H9 (cell line): ENCODE results near the gene GRID2. TPM values are rescaled to one million over a fixed set of nuclear protein-coding genes. Genes with fewer than 3 reads are reported as not detected.

Experiments
- DNase-seq: peaks from one replicate; pipeline ENCODE4 v3.0.0-alpha.2; 2017
- H2AFZ ChIP-seq: one replicate; pipeline ENCODE4 v1.6.1; 2013; ENCODE audit warnings: mild to moderate bottlenecking, low read length, control low read depth, moderate library complexity
- H2AK5ac ChIP-seq: 2 replicates; pipeline ENCODE4 v1.6.1; 2013; ENCODE audit warnings: low read length, control low read depth, mixed read lengths; ENCODE audit not compliant: insufficient read length
- H2BK120ac ChIP-seq: one replicate; pipeline ENCODE4 v1.6.1; 2013; ENCODE audit warnings: low read depth, mild to moderate bottlenecking, low read length, control low read depth, inconsistent platforms; ENCODE audit not compliant: poor library complexity, severe bottlenecking
- H2BK12ac ChIP-seq: 2 replicates; pipeline ENCODE4 v1.6.1; 2013; ENCODE audit warnings: low read length, control low read depth, mixed read lengths, low read depth; ENCODE audit not compliant: insufficient read length
- H2BK15ac ChIP-seq: 2 replicates; pipeline ENCODE4 v1.6.1; 2013; ENCODE audit warnings: low read depth, low read length, control low read depth
- H2BK20ac ChIP-seq: one replicate; pipeline ENCODE4 v1.6.1; 2013; ENCODE audit warnings: low read depth, mild to moderate bottlenecking, low read length, control low read depth, inconsistent platforms; ENCODE audit not compliant: poor library complexity, severe bottlenecking
- H2BK5ac ChIP-seq: 2 replicates; pipeline ENCODE4 v1.6.1; 2013; ENCODE audit warnings: low read length, control low read depth, mixed read lengths; ENCODE audit not compliant: insufficient read length
- H3K14ac ChIP-seq: 2 replicates; pipeline ENCODE4 v1.6.1; 2013; ENCODE audit warnings: low read length, control low read depth; ENCODE audit not compliant: insufficient read depth
- H3K18ac ChIP-seq: 2 replicates; pipeline ENCODE4 v1.6.1; 2013; ENCODE audit warnings: low read depth, mild to moderate bottlenecking, mixed read lengths, low read length, control low read depth; ENCODE audit not compliant: insufficient read length
- H3K23ac ChIP-seq: 2 replicates; pipeline ENCODE4 v1.6.1; 2013; ENCODE audit warnings: low read length, control low read depth, mixed read lengths, low read depth; ENCODE audit not compliant: insufficient read length
- H3K23me2 ChIP-seq: 2 replicates; pipeline ENCODE4 v1.6.1; 2013; ENCODE audit warnings: low read depth, mild to moderate bottlenecking, mixed read lengths, low read length, control low read depth; ENCODE audit not compliant: insufficient read length, poor library complexity, severe bottlenecking
- H3K27ac ChIP-seq: 2 replicates; pipeline ENCODE4 v1.5.1; 2013; ENCODE audit warnings: low read length, control low read depth, mixed read lengths, low read depth; ENCODE audit not compliant: insufficient read length
- H3K27me3 ChIP-seq: 2 replicates; pipeline ENCODE4 v1.6.1; 2013; ENCODE audit warnings: low read length, control low read depth, inconsistent platforms; ENCODE audit not compliant: insufficient read depth
- H3K4ac ChIP-seq: 2 replicates; pipeline ENCODE4 v1.6.1; 2013; ENCODE audit warnings: low read depth, mild to moderate bottlenecking, control low read depth, inconsistent platforms, low read length, moderate library complexity
- H3K4me1 ChIP-seq: 2 replicates; pipeline ENCODE4 v1.6.1; 2013; ENCODE audit warnings: low read length, control low read depth, inconsistent platforms; ENCODE audit not compliant: insufficient read depth
- H3K4me2 ChIP-seq: 2 replicates; pipeline ENCODE4 v1.6.1; 2013; ENCODE audit warnings: low read length, control low read depth, mixed read lengths; ENCODE audit not compliant: insufficient read length, insufficient read depth
- H3K56ac ChIP-seq: 2 replicates; pipeline ENCODE4 v1.6.1; 2013; ENCODE audit warnings: low read depth, mild to moderate bottlenecking, mixed read lengths, low read length, control low read depth; ENCODE audit not compliant: insufficient read length
- H3K79me1 ChIP-seq: 2 replicates; pipeline ENCODE4 v1.6.1; 2013; ENCODE audit warnings: low read depth, mild to moderate bottlenecking, moderate library complexity, low read length, control low read depth, inconsistent platforms; ENCODE audit not compliant: insufficient read depth, poor library complexity, severe bottlenecking
- H3K79me2 ChIP-seq: 2 replicates; pipeline ENCODE4 v1.6.1; 2013; ENCODE audit warnings: low read length, control low read depth, inconsistent platforms; ENCODE audit not compliant: insufficient read depth
- H3K9ac ChIP-seq: 2 replicates; pipeline ENCODE4 v1.6.1; 2013; ENCODE audit warnings: low read length, control low read depth, mixed read lengths; ENCODE audit not compliant: insufficient read length; ENCODE audit errors: extremely low read depth
- H3K9me3 ChIP-seq: one replicate; pipeline ENCODE4 v1.6.1; 2013; ENCODE audit warnings: low read depth, low read length, inconsistent platforms; ENCODE audit not compliant: control insufficient read depth
- H3T11ph ChIP-seq: one replicate; pipeline ENCODE4 v1.6.1; 2013; ENCODE audit warnings: mild to moderate bottlenecking, low read length, control low read depth, inconsistent platforms
- H4K20me1 ChIP-seq: one replicate; pipeline ENCODE4 v1.6.1; 2013; ENCODE audit not compliant: control insufficient read depth, insufficient read length, insufficient read depth
- H4K5ac ChIP-seq: 2 replicates; pipeline ENCODE4 v1.6.1; 2013; ENCODE audit warnings: low read depth, mild to moderate bottlenecking, mixed read lengths, low read length, control low read depth; ENCODE audit not compliant: insufficient read length
- H4K8ac ChIP-seq: replicated peaks from 2 replicates; pipeline ENCODE4 v1.6.1; 2013; ENCODE audit warnings: low read length, control low read depth, mixed read lengths, low read depth; ENCODE audit not compliant: insufficient read length
- H4K91ac ChIP-seq: 2 replicates; pipeline ENCODE4 v1.6.1; 2013; ENCODE audit warnings: low read depth, mild to moderate bottlenecking, moderate library complexity, mixed read lengths, low read length, control low read depth; ENCODE audit not compliant: insufficient read length
- H3K27ac Mint-ChIP-seq, 3 experiments: 2 replicates in 2 of 3; 3 replicates in 1 of 3; pipeline ENCODE4 v1.8.0; 2020 to 2021; ENCODE audit warnings: mixed read lengths in 3 of 3, mild to moderate bottlenecking in 1 of 3, moderate library complexity in 1 of 3
- H3K27me3 Mint-ChIP-seq: 2 replicates; pipeline ENCODE4 v1.8.0; 2021; ENCODE audit warnings: low read depth, mild to moderate bottlenecking, moderate library complexity, mixed read lengths
- H3K36me3 Mint-ChIP-seq, 3 experiments: 2 replicates in 2 of 3; 3 replicates in 1 of 3; pipeline ENCODE4 v1.8.0; 2020 to 2021; ENCODE audit warnings: low read depth in 3 of 3, mixed read lengths in 3 of 3; ENCODE audit not compliant: insufficient read depth in 1 of 3
- H3K4me1 Mint-ChIP-seq, 2 experiments: 2 replicates each; pipeline ENCODE4 v1.8.0; 2020; ENCODE audit warnings: mixed read lengths in 2 of 2
- H3K4me3 Mint-ChIP-seq, 2 experiments: 2 replicates in 1 of 2; 3 replicates in 1 of 2; pipeline ENCODE4 v1.8.0; 2020 to 2021; ENCODE audit warnings: mild to moderate bottlenecking in 2 of 2, mixed read lengths in 2 of 2, moderate library complexity in 1 of 2
- H3K9me3 Mint-ChIP-seq, 2 experiments: 2 replicates in 1 of 2; 3 replicates in 1 of 2; pipeline ENCODE4 v1.8.0; 2020; ENCODE audit warnings: mild to moderate bottlenecking in 2 of 2, mixed read lengths in 2 of 2, moderate library complexity in 1 of 2
- WGBS: extraction: QIAGEN DNeasy Blood & Tissue Kit; methylation state at CpG from one replicate; pipeline ENCODE4 v1.1.7; 2013; ENCODE audit warnings: missing lambda C conversion rate, low lambda C conversion rate, mixed read lengths; ENCODE audit not compliant: insufficient read length; ENCODE audit errors: extremely low coverage; 5-methylcytosine and 5-hydroxymethylcytosine counted together
- total RNA-seq: library from RNA; stranded (reverse); gene quantifications from 2 replicates; pipeline ENCODE4 v1.2.1, GENCODE V29; 2021
- TF ChIP-seq, protein P1 (sequence below): fragments of 200-600 bp; sonication (generic); conservative IDR thresholded peaks from 3 replicates; pipeline ENCODE4 v1.8.0; 2021; ENCODE audit warnings: antibody characterized with exemption, mild to moderate bottlenecking

Gene GRID2
- total RNA-seq, 1 experiment from 2014 or later, result 21.8 TPM

DNA sequence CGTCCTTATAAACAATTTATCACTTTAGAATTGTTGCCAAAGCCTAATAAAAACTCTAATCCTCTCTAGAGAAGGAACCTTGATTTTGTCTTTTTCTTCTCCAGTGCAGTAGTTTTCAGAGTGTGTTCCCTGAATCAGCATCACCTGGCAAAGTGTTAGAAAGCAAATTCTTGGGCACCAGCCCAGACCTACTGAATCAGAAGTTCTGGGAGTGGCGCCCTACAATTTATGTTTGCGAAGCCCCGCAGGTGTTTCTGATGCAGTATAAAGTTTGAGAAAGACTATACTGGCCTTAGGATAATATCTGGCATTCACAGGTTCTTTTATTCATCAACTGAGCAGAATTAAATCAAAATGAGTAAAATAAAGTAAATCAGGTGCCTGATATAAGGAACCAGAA is 879.0 kb downstream of the GRID2 start:
- H3K4ac ChIP-seq, result no peak overlapping the region
- no peak overlapping the region for H2BK12ac ChIP-seq
- H3K79me2 ChIP-seq, result no peaks in the 10 kb centered on the region
- no peak overlapping the region for H4K8ac ChIP-seq
- H3K4me2 ChIP-seq, result no peak overlapping the region
- no peak overlapping the region for H3K23ac ChIP-seq
- no peak overlapping the region for H2BK15ac ChIP-seq
- WGBS, result no CpG with 5 or more reads among the region's 4 CpGs
- H3K23me2 ChIP-seq, result no peaks in the 10 kb centered on the region
- H2AFZ ChIP-seq, result no peak overlapping the region
- Mint-ChIP-seq H3K4me1 (peaks cover 0 to 4% of the 10 kb centered on the region in 2 experiments; a peak in 1 of 4 replicates), H3K27ac (no peak overlapping the region), H3K4me3 (no peak overlapping the region), H3K9me3 (no peaks in the 10 kb centered on the region), H3K36me3 (peaks cover 0 to 1% (median 0%) of the 10 kb centered on the region in 3 experiments; a peak in 2 of 7 replicates), H3K27me3 (no peaks in the 10 kb centered on the region)
- H2BK5ac ChIP-seq, result no peak overlapping the region
- no peaks in the 10 kb centered on the region for H3K27me3 ChIP-seq
- no peaks in the 10 kb centered on the region for H3K4me1 ChIP-seq
- H3K27ac ChIP-seq, result no peak overlapping the region
- no peaks in the 10 kb centered on the region for H3K79me1 ChIP-seq
- H3T11ph ChIP-seq, result no peak overlapping the region
- TF ChIP-seq, protein P1, sequence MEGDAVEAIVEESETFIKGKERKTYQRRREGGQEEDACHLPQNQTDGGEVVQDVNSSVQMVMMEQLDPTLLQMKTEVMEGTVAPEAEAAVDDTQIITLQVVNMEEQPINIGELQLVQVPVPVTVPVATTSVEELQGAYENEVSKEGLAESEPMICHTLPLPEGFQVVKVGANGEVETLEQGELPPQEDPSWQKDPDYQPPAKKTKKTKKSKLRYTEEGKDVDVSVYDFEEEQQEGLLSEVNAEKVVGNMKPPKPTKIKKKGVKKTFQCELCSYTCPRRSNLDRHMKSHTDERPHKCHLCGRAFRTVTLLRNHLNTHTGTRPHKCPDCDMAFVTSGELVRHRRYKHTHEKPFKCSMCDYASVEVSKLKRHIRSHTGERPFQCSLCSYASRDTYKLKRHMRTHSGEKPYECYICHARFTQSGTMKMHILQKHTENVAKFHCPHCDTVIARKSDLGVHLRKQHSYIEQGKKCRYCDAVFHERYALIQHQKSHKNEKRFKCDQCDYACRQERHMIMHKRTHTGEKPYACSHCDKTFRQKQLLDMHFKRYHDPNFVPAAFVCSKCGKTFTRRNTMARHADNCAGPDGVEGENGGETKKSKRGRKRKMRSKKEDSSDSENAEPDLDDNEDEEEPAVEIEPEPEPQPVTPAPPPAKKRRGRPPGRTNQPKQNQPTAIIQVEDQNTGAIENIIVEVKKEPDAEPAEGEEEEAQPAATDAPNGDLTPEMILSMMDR, result no peak
- H4K5ac ChIP-seq, result no peak overlapping the region
- no peaks in the 10 kb centered on the region for H3K9me3 ChIP-seq
- no peak overlapping the region for H2AK5ac ChIP-seq
- H3K9ac ChIP-seq, result no peak overlapping the region
- DNase-seq, result no peak
- H2BK120ac ChIP-seq, result no peak overlapping the region
- H3K14ac ChIP-seq, result no peak overlapping the region
- H3K56ac ChIP-seq, result no peak overlapping the region
- no peak overlapping the region for H3K18ac ChIP-seq
- no peak overlapping the region for H2BK20ac ChIP-seq
- no peak overlapping the region for H4K91ac ChIP-seq
- H4K20me1 ChIP-seq, result no peaks in the 10 kb centered on the region
